Measurements from ENCODE around the gene RNASE4.

- TF ChIP-seq CTCF (IDR thresholded peaks at IDR 0.05) (no peak), POLR2A (IDR thresholded peaks at IDR 0.05) (no peak)
These were observed 2.2 kb downstream of the RNASE4 start for GRCh38 chr14:20686386-20687143.

All from prostate gland (tissue), 2 donors.